CD4-positive, alpha-beta T cell treated with Interleukin-17A for 4 hours (primary cell): ENCODE data around the gene A4GNT.
"Not testable (repeated sequence)": the region's sequence is repeated elsewhere in the genome, so short reads cannot be mapped to it uniquely, and the experiment has no call there.

Experiments
- DNase-seq: peaks from one replicate; pipeline ENCODE4 v3.0.0-alpha.2; 2020; ENCODE audit warnings: mixed read lengths

A4GNT gene

GRCh38 chr3:138118612-138119422 lies 13.4 kb downstream of the A4GNT start:
- DNase-seq, result peak; percentile 49

- DNase-seq, result peak; percentile 19
Observed at GRCh38 chr3:138114988-138115971, 16.9 kb downstream of the A4GNT start, which contains the start of gene DZIP1L. Gene DZIP1L, minus strand, starts transcription at chr3:138115608. Its CDS starts 11,637 bp downstream, at chr3:138103971.

GRCh38 chr3:138114431-138114918 lies 17.7 kb downstream of the A4GNT start:
- DNase-seq, result no peak

- DNase-seq, result no peak
Observed at GRCh38 chr3:138113326-138113725, 18.9 kb downstream of the A4GNT start.

- DNase-seq, result no peak
Observed at GRCh38 chr3:138112362-138112761, 19.8 kb downstream of the A4GNT start.

- DNase-seq, result no peak
Observed at GRCh38 chr3:138105598-138105997, 26.6 kb downstream of the A4GNT start.

- no peak for DNase-seq
Observed at GRCh38 chr3:138103466-138103865, 28.7 kb downstream of the A4GNT start.

GRCh38 chr3:138101351-138101940 lies 30.7 kb downstream of the A4GNT start:
- DNase-seq, result not testable (repeated sequence)

GRCh38 chr3:138099417-138099816 lies 32.8 kb downstream of the A4GNT start:
- DNase-seq, result no peak

- no peak for DNase-seq
Observed at GRCh38 chr3:138097192-138098172, 34.7 kb downstream of the A4GNT start.

GRCh38 chr3:138093721-138094120 lies 38.5 kb downstream of the A4GNT start:
- no peak for DNase-seq

- DNase-seq, result no peak
Observed at GRCh38 chr3:138092023-138092422, 40.2 kb downstream of the A4GNT start.

GRCh38 chr3:138089091-138089490 lies 43.1 kb downstream of the A4GNT start:
- no peak for DNase-seq

- not testable (repeated sequence) for DNase-seq
Observed at GRCh38 chr3:138085745-138086144, 46.4 kb downstream of the A4GNT start.

GRCh38 chr3:138084196-138084595 lies 48.0 kb downstream of the A4GNT start:
- no peak for DNase-seq

- DNase-seq, result no peak
Observed at GRCh38 chr3:138082992-138083386, 49.2 kb downstream of the A4GNT start.

- DNase-seq, result no peak
Observed at GRCh38 chr3:138082085-138082991, 49.9 kb downstream of the A4GNT start.

GRCh38 chr3:138081371-138082084 lies 50.7 kb downstream of the A4GNT start:
- DNase-seq, result no peak

GRCh38 chr3:138079901-138080300 lies 52.3 kb downstream of the A4GNT start:
- DNase-seq, result no peak

- no peak for DNase-seq
Observed at GRCh38 chr3:138078901-138079344, 53.3 kb downstream of the A4GNT start.
